NB4 (cell line): ENCODE results near the gene ACSL6.

Experiments
- DNase-seq: peaks from one replicate; pipeline ENCODE4 v3.0.0; 2010; ENCODE audit warnings: low read depth
- H3K4me3 ChIP-seq: one replicate; pipeline ENCODE4 v1.5.1; 2011; ENCODE audit warnings: mild to moderate bottlenecking, low read depth, low read length, moderate library complexity
- CTCF ChIP-seq: IDR thresholded peaks from one replicate; pipeline ENCODE4 v1.5.1; 2012; ENCODE audit warnings: low read depth, low read length
- MAX ChIP-seq: IDR thresholded peaks from 2 replicates; pipeline ENCODE4 v1.6.1; 2011; ENCODE audit warnings: low read depth, low read length
- MYC ChIP-seq: IDR thresholded peaks from 2 replicates; pipeline ENCODE4 v1.6.1; 2011; ENCODE audit warnings: low read depth, low read length
- POLR2A ChIP-seq: IDR thresholded peaks from 2 replicates; pipeline ENCODE4 v1.6.1; 2011; ENCODE audit warnings: mild to moderate bottlenecking; ENCODE audit not compliant: insufficient read length; ENCODE audit errors: extremely low read depth

ACSL6 gene

GRCh38 chr5:132003170-132003744 is 8.2 kb downstream of the ACSL6 start:
- DNase-seq: no peak
- TF ChIP-seq POLR2A: no peak
- no peak for TF ChIP-seq MYC
- no peak for TF ChIP-seq MAX
- TF ChIP-seq CTCF: no peak
- no peak overlapping the region for H3K4me3 ChIP-seq

- H3K4me3 ChIP-seq: no peak overlapping the region
- TF ChIP-seq MYC: no peak
- TF ChIP-seq CTCF: no peak
- no peak for TF ChIP-seq POLR2A
- TF ChIP-seq MAX: no peak
- DNase-seq: no peak
Measured at GRCh38 chr5:132002757-132003156, 8.7 kb downstream of the ACSL6 start.

- TF ChIP-seq MAX: no peak
- no peak for TF ChIP-seq MYC
- no peak for TF ChIP-seq POLR2A
- TF ChIP-seq CTCF: no peak
- no peak overlapping the region for H3K4me3 ChIP-seq
- peak; percentile 31 for DNase-seq
Measured at GRCh38 chr5:132001647-132002561, 9.6 kb downstream of the ACSL6 start.

GRCh38 chr5:132000677-132001453 is 10.6 kb downstream of the ACSL6 start:
- H3K4me3 ChIP-seq: peak overlapping the region; percentile 42
- peak; percentile 89 for DNase-seq
- TF ChIP-seq CTCF (no peak), POLR2A (no peak), MAX (no peak), MYC (no peak)

- DNase-seq: no peak
- peak overlapping the region; percentile 42 for H3K4me3 ChIP-seq
- TF ChIP-seq MAX (no peak), MYC (no peak), POLR2A (no peak), CTCF (no peak)
Measured at GRCh38 chr5:132000241-132000490, 11.3 kb downstream of the ACSL6 start.
